CD8-positive, alpha-beta memory T cell (primary cell): ENCODE measurements around the gene RAI2. TPM values are rescaled to one million over a fixed set of nuclear protein-coding genes. Genes with fewer than 3 reads are reported as not detected.

Source experiments
- CTCF ChIA-PET: fragments of 350-600 bp; sonication (Branson Sonifier 250); formaldehyde crosslinking; loops from one replicate; lab custom pipeline; 2021; ENCODE audit warnings: antibody characterized with exemption; lab: Charles Lee
- POLR2A ChIA-PET: fragments of 350-600 bp; sonication (Branson Sonifier 250); formaldehyde crosslinking; loops from one replicate; lab custom pipeline; 2021; ENCODE audit warnings: antibody characterized with exemption; lab: Charles Lee
- DNase-seq, 5 donors: peaks; one replicate each; pipeline versions ENCODE4 v3.0.0 to v3.0.0-alpha.2; 2020 to 2022; ENCODE audit warnings: mixed read lengths in 1 of 5
- H3K27ac ChIP-seq: one replicate; pipeline ENCODE4 v1.7.0; 2013; ENCODE audit warnings: low read depth, mild to moderate bottlenecking, low read length, moderate library complexity
- H3K27me3 ChIP-seq: 2 replicates; pipeline ENCODE4 v1.7.0; 2013; ENCODE audit warnings: low read length, mild to moderate bottlenecking; ENCODE audit not compliant: insufficient read depth, poor library complexity, severe bottlenecking
- H3K36me3 ChIP-seq: 2 replicates; pipeline ENCODE4 v1.7.0; 2013; ENCODE audit warnings: mild to moderate bottlenecking, low read length, moderate library complexity; ENCODE audit not compliant: insufficient read depth
- H3K4me1 ChIP-seq: 2 replicates; pipeline ENCODE4 v1.7.0; 2013; ENCODE audit warnings: mild to moderate bottlenecking, low read length, moderate library complexity; ENCODE audit not compliant: insufficient read depth
- H3K4me3 ChIP-seq: 2 replicates; pipeline ENCODE4 v1.7.0; 2013; ENCODE audit warnings: mild to moderate bottlenecking, low read length
- H3K9me3 ChIP-seq: 2 replicates; pipeline ENCODE4 v1.7.0; 2013; ENCODE audit warnings: mild to moderate bottlenecking, low read length
- H3K27ac Mint-ChIP-seq, 8 donors: one replicate each; pipeline ENCODE4 v1.8.0; 2020 to 2021; ENCODE audit warnings: mixed read lengths in 8 of 8, mild to moderate bottlenecking in 6 of 8, inconsistent platforms in 3 of 8, moderate library complexity in 3 of 8
- H3K27me3 Mint-ChIP-seq, 2 donors: one replicate each; pipeline ENCODE4 v1.8.0; 2020 to 2021; ENCODE audit warnings: mixed read lengths in 2 of 2, mild to moderate bottlenecking in 1 of 2, moderate library complexity in 1 of 2
- H3K36me3 Mint-ChIP-seq, 3 donors: one replicate each; pipeline ENCODE4 v1.8.0; 2020 to 2021; ENCODE audit warnings: mixed read lengths in 3 of 3, inconsistent platforms in 1 of 3, mild to moderate bottlenecking in 1 of 3
- H3K4me1 Mint-ChIP-seq, 3 donors: one replicate each; pipeline ENCODE4 v1.8.0; 2020 to 2021; ENCODE audit warnings: mixed read lengths in 3 of 3, inconsistent platforms in 1 of 3, mild to moderate bottlenecking in 1 of 3
- H3K4me3 Mint-ChIP-seq, 7 donors: one replicate each; pipeline ENCODE4 v1.8.0; 2020 to 2021; ENCODE audit warnings: mixed read lengths in 7 of 7, mild to moderate bottlenecking in 6 of 7, moderate library complexity in 4 of 7, inconsistent platforms in 2 of 7
- H3K9me3 Mint-ChIP-seq, 5 donors: one replicate each; pipeline ENCODE4 v1.8.0; 2020 to 2022; ENCODE audit warnings: mixed read lengths in 5 of 5, mild to moderate bottlenecking in 3 of 5, moderate library complexity in 2 of 5, inconsistent platforms in 1 of 5
- polyA plus RNA-seq: library from polyadenylated mRNA; unstranded; fragments of 300-500 nt; fragmentation: Illumina TruSeq; gene quantifications from one replicate; pipeline ENCODE4 v1.2.3, GENCODE V29; 2021
- total RNA-seq, 2 experiments: library from RNA; stranded (reverse); gene quantifications; one replicate each; pipeline ENCODE4 v1.2.3, GENCODE V29; 2021

Gene RAI2
- total and polyA plus RNA-seq, 3 experiments from 2014 or later: 0.32 to 0.64 (median 0.55) TPM

DNA sequence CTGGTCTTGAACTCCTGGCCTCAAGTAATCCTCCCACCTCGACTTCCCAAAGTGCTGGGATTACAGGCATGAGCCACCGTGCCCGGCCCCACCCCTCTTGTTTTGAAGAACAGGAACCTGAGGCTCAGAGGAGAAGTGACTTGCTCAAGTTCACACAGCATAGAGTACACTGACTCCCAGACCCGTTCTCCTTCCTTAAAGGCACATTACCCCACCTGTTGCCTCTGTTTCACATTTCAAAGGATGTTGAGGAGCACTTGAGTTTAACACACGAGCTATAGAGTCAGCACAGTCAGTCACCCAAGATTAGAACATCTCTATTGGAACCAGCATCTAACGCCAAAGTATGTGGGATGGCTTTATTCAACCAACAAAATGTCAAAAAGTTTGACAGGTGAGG is 51.1 kb downstream of the RAI2 start:
- H3K9me3 ChIP-seq: no peaks in the 10 kb centered on the region
- no peaks in the 10 kb centered on the region for H3K36me3 ChIP-seq
- H3K4me3 ChIP-seq: no peak overlapping the region
- ChIA-PET CTCF (no interaction called here), POLR2A (no interaction called here)
- Mint-ChIP-seq H3K27ac (no peak overlapping the region), H3K9me3 (no peaks in the 10 kb centered on the region), H3K4me3 (no peak overlapping the region), H3K36me3 (no peaks in the 10 kb centered on the region), H3K4me1 (no peaks in the 10 kb centered on the region), H3K27me3 (peaks cover 0 to 5% of the 10 kb centered on the region in 2 donors)
- no peaks in the 10 kb centered on the region for H3K27me3 ChIP-seq
- no peaks in the 10 kb centered on the region for H3K4me1 ChIP-seq
- no peak for DNase-seq
- H3K27ac ChIP-seq: no peak overlapping the region

DNA sequence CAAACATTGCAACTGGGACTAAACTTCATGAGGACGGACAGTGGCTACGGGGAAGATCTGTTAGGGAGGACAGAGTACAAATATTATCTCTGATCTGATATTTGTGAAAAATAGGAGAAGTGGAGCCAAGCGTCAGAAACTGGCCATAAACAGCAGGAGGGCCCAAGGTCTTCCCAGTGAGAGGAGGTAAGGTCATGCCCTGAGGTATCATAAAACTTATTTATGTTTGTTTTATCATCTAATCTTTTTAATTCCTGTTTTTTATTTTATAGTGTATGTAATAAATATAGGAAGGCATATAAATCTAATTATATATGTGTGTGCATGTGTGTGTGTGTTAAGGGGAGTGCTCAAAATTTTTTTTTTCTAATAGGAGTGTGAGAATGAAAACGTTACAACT is 51.8 kb downstream of the RAI2 start:
- Mint-ChIP-seq H3K4me1 (no peaks in the 10 kb centered on the region), H3K27me3 (peaks cover 0 to 5% of the 10 kb centered on the region in 2 donors), H3K9me3 (no peaks in the 10 kb centered on the region), H3K27ac (no peak overlapping the region), H3K4me3 (no peak overlapping the region), H3K36me3 (no peaks in the 10 kb centered on the region)
- no peaks in the 10 kb centered on the region for H3K27me3 ChIP-seq
- no peak overlapping the region for H3K4me3 ChIP-seq
- POLR2A ChIA-PET: no interaction called here
- H3K4me1 ChIP-seq: no peaks in the 10 kb centered on the region
- no peak overlapping the region for H3K27ac ChIP-seq
- no peaks in the 10 kb centered on the region for H3K9me3 ChIP-seq
- CTCF ChIA-PET: no interaction called here
- H3K36me3 ChIP-seq: no peaks in the 10 kb centered on the region
- no peak for DNase-seq

DNA sequence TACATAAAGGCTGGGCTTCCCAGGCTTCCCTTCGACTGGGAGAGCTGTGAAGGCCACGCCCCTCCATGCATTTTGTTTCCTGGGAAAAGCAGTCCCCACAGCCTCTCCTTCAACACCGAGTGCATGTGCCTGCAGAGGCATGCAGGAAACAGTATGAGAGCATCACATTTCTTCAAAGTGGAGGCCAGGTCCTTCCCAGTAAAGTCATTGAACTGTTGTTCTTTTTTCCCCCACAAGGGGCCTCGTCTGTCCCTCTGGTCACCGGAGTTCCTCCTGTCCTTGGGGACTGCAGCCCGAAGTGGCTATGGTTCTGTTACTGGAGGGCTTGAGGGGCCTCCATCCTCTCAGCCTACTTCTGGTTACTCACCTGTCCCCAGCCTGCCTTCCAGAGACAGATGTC is 56.0 kb downstream of the RAI2 start:
- no peak for DNase-seq
- Histone ChIP-seq H3K4me3 (no peak overlapping the region), H3K4me1 (no peaks in the 10 kb centered on the region), H3K27ac (no peak overlapping the region), H3K36me3 (no peaks in the 10 kb centered on the region), H3K9me3 (no peaks in the 10 kb centered on the region), H3K27me3 (no peaks in the 10 kb centered on the region)
- H3K4me3 Mint-ChIP-seq: no peak overlapping the region
- H3K4me1 Mint-ChIP-seq: no peaks in the 10 kb centered on the region
- no peak overlapping the region for H3K27ac Mint-ChIP-seq
- ChIA-PET CTCF (no interaction called here), POLR2A (no interaction called here)
- no peaks in the 10 kb centered on the region for H3K9me3 Mint-ChIP-seq
- no peaks in the 10 kb centered on the region for H3K36me3 Mint-ChIP-seq
- H3K27me3 Mint-ChIP-seq: peaks cover 0 to 2% of the 10 kb centered on the region in 2 donors

DNA sequence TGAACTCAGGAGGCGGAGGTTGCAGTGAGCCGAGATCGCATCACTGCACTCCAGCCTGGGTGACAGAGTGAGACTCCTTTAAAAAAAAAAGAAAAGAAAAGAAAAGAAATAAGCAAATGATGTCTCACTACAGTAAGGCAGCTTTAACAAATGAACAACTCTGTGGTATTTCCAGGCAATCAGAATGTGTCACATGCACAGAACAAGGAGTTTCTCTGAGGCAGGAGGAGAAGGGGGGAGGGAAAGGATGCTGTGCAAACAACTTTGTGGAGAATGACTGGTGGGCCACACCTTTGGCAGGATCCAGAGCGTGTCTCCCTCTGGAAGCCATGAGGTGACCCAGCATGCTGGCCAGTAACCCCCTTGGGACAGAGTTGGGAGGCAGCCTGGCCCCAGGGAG is 57.6 kb downstream of the RAI2 start:
- Histone ChIP-seq H3K27ac (no peak overlapping the region), H3K4me3 (no peak overlapping the region), H3K4me1 (no peaks in the 10 kb centered on the region), H3K27me3 (no peaks in the 10 kb centered on the region), H3K36me3 (no peaks in the 10 kb centered on the region), H3K9me3 (no peaks in the 10 kb centered on the region)
- no peaks in the 10 kb centered on the region for H3K36me3 Mint-ChIP-seq
- peaks cover 0 to 4% of the 10 kb centered on the region in 2 donors for H3K27me3 Mint-ChIP-seq
- H3K4me1 Mint-ChIP-seq: no peaks in the 10 kb centered on the region
- H3K9me3 Mint-ChIP-seq: no peaks in the 10 kb centered on the region
- no peak overlapping the region for H3K27ac Mint-ChIP-seq
- POLR2A ChIA-PET: no interaction called here
- H3K4me3 Mint-ChIP-seq: no peak overlapping the region
- CTCF ChIA-PET: no interaction called here
- no peak for DNase-seq

DNA sequence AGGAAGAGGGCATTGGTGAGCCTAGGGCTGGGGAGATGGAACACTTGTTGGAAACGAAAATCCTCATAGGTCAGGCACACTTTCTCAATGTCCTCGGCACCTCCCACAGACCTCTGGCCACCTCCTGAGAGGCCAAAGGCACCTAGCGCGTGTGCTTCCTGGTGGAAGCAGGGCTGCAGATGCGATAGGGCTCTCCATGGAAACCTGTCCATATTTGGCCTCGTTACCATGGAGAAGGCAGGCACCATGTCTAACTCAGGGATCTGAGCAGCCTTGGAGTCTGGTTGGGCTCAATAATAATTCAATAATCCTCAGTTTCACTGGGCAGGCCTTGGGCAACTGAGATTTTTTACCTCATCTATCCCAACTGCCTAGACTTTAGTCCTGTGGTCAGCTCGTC is 58.3 kb downstream of the RAI2 start:
- no peaks in the 10 kb centered on the region for H3K36me3 ChIP-seq
- Mint-ChIP-seq H3K27me3 (peaks cover 0 to 4% of the 10 kb centered on the region in 2 donors), H3K4me1 (no peaks in the 10 kb centered on the region), H3K36me3 (no peaks in the 10 kb centered on the region), H3K27ac (no peak overlapping the region), H3K9me3 (no peaks in the 10 kb centered on the region), H3K4me3 (no peak overlapping the region)
- H3K4me1 ChIP-seq: no peaks in the 10 kb centered on the region
- POLR2A ChIA-PET: no interaction called here
- CTCF ChIA-PET: no interaction called here
- no peaks in the 10 kb centered on the region for H3K27me3 ChIP-seq
- DNase-seq: no peak
- H3K27ac ChIP-seq: no peak overlapping the region
- H3K9me3 ChIP-seq: no peaks in the 10 kb centered on the region
- no peak overlapping the region for H3K4me3 ChIP-seq

DNA sequence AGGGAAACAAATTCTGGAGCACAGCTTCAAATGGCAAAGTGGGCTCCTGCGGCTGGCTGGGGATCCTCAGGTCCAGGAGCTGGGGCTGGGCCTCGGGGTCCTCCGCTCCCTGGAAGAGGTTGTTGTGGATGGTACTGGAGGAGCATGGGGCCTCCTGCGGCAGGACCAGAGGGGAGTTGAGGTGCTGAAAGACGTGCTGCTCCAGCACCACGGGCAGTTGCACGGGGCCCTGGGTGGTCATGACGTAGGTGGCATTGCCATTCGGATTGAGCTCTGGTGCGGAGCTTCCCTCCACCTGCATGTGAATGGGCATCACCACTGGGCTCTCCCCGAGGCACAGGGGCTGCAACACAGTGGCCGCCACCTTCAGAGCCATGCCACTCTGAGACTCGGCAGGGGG is 59.7 kb downstream of the RAI2 start:
- no peaks in the 10 kb centered on the region for H3K36me3 ChIP-seq
- H3K27ac ChIP-seq: no peak overlapping the region
- Mint-ChIP-seq H3K4me1 (no peaks in the 10 kb centered on the region), H3K9me3 (no peaks in the 10 kb centered on the region), H3K4me3 (no peak overlapping the region), H3K27ac (no peak overlapping the region), H3K27me3 (peaks cover 0 to 2% of the 10 kb centered on the region in 2 donors), H3K36me3 (no peaks in the 10 kb centered on the region)
- DNase-seq: no peak
- H3K9me3 ChIP-seq: no peaks in the 10 kb centered on the region
- H3K27me3 ChIP-seq: no peaks in the 10 kb centered on the region
- H3K4me3 ChIP-seq: no peak overlapping the region
- no peaks in the 10 kb centered on the region for H3K4me1 ChIP-seq
- POLR2A ChIA-PET: no interaction called here
- CTCF ChIA-PET: no interaction called here

DNA sequence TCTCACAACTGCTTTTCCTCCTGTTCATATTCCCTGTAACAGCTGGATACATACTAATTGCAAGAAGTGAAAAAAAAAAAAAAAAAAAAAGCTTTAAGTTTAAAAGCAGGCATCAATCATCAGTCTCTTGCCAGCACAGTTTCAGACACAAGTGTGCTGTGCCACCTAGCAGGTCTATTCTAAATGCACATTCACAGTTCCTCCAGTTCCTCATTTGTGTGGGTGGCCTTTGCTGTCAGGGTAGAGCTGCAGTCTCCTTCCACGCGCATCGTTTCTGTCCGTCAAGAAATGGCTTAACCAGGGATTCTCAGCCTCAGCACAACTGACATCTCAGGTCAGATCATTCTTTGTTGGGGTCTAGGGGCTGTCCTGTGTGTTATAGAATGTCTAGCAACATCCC is 62.2 kb downstream of the RAI2 start:
- Mint-ChIP-seq H3K27ac (no peak overlapping the region), H3K36me3 (no peaks in the 10 kb centered on the region), H3K4me1 (no peaks in the 10 kb centered on the region), H3K9me3 (no peaks in the 10 kb centered on the region), H3K4me3 (no peak overlapping the region), H3K27me3 (peaks cover 0 to 4% of the 10 kb centered on the region in 2 donors)
- Histone ChIP-seq H3K4me1 (no peaks in the 10 kb centered on the region), H3K9me3 (no peaks in the 10 kb centered on the region), H3K27me3 (no peaks in the 10 kb centered on the region), H3K4me3 (no peak overlapping the region), H3K36me3 (no peaks in the 10 kb centered on the region), H3K27ac (no peak overlapping the region)
- CTCF ChIA-PET: no interaction called here
- POLR2A ChIA-PET: no interaction called here
- no peak for DNase-seq

DNA sequence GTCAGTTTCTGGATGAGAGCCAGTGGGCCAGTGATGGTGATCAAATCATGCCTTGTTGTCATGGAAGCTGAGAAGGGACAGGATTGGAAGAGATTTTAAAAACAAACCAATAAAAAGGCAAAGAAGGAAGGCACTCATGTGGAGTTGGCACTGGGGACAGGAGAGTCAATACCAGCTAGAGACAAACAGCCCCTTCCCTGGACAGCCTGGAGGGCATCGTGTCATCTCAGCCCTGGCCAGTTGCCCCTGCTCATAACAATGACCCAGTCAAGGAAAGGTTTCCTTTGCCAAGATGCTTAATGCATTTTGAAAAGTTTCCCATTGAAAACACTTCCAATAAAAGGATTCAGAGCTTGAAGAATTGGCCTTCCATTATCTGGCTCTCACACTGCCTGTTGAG is 68.3 kb downstream of the RAI2 start:
- peaks cover 0 to 1% (median 0%) of the 10 kb centered on the region in 5 donors for H3K9me3 Mint-ChIP-seq
- peaks cover 0 to 4% (median 0%) of the 10 kb centered on the region in 3 donors for H3K4me1 Mint-ChIP-seq
- no peak for DNase-seq
- no peaks in the 10 kb centered on the region for H3K27me3 ChIP-seq
- no peak overlapping the region for H3K27ac ChIP-seq
- CTCF ChIA-PET: no interaction called here
- H3K27ac Mint-ChIP-seq: no peak overlapping the region
- no peak overlapping the region for H3K4me3 Mint-ChIP-seq
- H3K36me3 ChIP-seq: no peaks in the 10 kb centered on the region
- H3K4me3 ChIP-seq: no peak overlapping the region
- peaks cover 5% of the 10 kb centered on the region for H3K4me1 ChIP-seq
- POLR2A ChIA-PET: no interaction called here
- peaks cover 0 to 15% of the 10 kb centered on the region in 2 donors for H3K27me3 Mint-ChIP-seq
- no peaks in the 10 kb centered on the region for H3K36me3 Mint-ChIP-seq
- no peaks in the 10 kb centered on the region for H3K9me3 ChIP-seq
